Amygdala (tissue), 56 donors: ENCODE measurements around the gene HSD17B8.
"Not testable (repeated sequence)": the region's sequence is repeated elsewhere in the genome, so short reads cannot be mapped to it uniquely, and the experiment has no call there.

Source experiments
- DNase-seq, 56 donors: peaks; one replicate each; lab custom pipeline; 2025; lab: John Stamatoyannopoulos, UW

HSD17B8 gene

DNA sequence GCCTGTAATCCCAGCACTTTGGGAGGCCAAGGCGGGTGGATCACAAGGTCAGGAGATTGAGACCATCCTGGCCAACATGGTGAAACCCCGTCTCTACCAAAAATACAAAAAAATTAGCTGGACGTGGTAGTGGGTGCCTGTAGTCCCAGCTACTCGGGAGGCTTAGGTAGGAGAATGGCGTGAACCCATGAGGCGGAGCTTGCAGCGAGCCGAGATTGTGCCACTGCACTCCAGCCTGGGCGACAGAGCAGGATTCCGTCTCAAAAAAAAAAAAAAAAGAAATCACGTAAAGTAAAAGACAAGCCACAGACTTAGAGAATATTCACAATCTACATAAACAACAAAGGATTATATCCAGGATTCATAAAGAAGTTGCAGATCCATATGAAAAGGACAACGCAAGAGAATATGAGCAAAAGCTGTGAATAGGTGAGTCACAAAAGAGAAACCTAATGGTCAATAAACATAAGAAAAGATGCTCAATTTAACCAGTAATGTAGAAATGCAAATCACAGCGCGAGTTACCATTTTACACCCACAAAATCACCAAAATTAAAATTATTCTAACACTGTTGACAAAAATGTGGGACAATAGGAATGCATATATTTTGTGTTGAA lies 22.2 kb downstream of the HSD17B8 start:
- not testable (repeated sequence) for DNase-seq

DNA sequence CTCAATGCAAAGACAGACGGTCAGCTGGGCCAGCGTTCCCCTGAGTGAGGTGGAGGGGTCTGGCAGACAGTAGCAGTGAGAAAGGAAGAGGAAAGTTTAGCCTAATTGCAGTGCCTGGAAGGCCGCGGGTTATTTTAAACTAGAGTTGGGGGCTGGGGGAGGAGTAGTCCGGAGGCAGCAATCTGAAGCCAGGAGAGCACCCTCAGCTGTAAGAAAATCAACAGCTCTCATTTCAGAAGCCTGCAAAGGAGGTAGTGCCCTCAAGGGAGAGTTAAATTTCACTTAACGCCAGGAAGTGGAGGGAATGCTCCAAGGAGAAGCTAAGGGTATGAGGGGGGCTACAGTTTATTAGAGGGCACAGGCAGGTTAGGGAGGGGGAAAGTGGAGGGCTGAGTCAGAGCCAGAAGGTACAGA lies 30.8 kb downstream of the HSD17B8 start:
- no peak for DNase-seq

DNA sequence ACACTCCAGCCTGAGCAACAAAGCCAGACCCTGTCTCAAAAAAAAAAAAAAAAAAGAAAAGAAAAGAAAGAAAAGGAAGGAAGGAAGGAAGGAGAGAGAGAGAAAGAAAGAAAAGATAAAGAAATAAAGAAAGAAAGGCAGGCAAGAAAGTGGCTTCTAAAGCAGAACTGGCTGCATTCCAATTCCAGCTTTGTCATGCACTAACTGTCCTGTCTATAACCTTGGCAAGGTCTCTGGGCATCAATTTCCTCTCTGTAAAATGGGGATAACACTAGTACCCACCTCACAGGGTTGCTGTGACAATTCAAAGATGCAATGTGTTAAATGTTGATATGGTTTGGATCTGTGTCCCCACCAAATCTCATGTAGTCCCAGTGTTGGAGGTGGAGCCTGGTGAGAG lies 31.9 kb downstream of the HSD17B8 start:
- DNase-seq: no peak

DNA sequence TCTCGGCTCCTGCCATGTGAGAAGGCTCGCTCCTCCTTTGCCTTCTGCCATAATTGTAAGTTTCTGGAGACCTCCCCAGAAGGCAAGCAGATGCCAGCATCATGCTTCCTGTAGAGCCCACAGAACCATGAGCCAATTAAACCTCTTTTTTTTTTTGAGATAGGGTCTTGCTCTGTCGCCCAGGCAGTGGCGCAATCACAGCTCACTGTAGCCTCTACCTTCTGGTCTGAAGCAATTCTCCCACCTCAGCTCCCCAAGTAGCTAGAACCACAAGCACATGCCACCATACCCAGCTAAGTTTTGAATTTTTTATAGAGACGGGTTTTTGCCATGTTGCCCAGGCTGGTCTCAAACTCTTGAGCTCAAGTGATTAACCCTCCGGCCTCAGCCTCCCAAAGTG lies 32.4 kb downstream of the HSD17B8 start:
- DNase-seq: no peak

DNA sequence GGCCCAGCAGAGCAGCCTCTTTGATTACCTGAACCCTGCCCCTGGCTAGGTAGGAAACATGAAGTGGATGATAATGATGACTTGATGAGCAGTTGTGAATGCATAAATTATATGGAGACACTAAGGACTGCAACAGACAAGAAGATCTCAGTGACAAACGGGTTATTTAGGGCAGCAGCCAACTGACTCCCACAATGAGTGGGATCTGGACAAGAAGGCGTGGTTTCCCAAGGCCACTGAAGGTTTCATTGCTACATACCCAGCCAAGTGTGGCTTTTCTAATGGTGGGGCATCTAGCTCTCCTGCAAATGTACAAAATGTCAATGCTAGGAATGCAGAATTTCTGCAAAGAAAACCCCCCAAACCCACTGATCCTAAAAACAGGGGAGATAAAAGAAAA lies 33.3 kb downstream of the HSD17B8 start:
- no peak for DNase-seq

DNA sequence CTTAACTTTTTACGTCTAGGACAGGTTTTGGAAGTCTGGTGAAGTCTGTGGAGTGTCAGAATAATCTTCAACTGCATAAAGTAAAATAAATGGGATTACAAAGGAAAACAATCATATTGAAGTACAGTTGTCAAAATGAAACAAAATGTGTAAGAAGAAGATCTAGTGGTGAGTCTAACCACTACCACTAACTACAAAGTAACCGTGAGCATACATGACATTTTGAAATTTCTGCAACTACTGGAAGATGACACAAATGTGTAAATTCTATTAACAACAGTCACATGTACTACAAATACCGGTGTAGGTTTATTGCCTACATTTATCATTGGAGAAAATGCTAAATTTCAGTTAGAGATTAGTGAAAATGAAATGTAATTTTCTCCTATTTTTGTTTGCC lies 37.5 kb downstream of the HSD17B8 start:
- DNase-seq: no peak

DNA sequence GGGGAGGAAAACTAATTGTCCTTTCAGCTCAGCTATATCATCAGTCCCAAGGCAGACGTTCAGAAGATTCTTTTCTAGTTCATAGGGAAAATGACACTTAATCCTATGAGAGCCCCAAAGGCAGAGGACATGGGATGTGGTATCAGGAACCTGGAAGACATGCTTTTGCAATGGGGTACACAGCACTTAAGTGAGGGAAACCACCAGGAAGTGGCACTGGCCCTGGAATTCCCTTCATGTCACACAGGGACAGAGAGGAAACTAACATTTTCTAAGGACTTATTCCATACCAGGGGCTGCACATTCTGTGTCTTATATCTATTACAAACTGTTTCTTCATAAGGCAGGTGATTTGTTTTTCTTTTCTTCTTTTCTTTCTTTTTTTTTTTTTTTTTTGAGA lies 39.0 kb downstream of the HSD17B8 start:
- no peak for DNase-seq

DNA sequence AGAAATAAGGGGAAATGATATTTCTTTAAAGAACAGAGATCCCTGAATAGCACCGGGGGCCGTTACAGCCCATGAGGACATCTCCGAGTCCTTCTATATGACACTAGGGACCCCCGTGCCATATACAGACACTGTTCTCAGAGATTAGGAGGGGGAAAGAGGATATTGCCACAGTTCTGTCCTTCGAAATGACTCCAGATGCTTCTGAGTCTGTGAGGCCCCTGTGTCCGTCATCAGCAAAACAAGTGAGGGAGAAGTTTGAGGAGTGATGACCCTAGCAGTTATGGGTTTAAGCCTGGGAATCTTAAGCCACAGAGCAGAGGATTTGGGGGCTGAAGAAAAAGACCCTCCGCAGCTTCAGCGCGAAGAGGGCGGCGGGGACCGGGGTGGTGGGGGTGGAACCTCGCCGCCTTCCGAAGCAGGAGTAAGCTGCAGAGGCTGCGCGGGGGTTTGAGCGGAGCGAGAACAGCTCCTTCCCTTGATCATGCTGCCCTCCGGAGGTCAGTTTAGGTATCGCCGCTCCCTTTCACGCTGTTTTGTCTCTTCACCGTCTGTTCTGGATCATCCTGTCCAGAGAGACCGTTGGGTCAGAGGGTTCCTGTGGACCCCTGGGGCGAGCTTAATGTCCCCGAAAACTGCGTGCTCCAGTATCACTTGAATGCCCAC lies 43.7 kb downstream of the HSD17B8 start:
- peak; percentile 12 to 90 (median 70) for DNase-seq

DNA sequence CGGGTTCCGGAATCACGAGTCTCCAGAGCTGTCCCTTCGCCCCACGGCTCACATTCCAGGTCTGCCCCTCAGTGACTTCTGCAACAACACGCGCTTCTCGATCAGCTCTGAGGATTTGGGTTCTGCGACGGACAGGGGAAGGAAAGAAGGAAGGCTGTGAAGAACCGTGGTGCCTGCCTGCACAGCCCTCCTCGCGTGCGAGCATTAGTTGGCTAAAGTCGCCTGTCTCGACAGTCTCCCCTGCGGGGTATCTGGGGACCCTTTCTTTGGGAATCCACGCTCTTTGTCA lies 44.1 kb downstream of the HSD17B8 start:
- DNase-seq: peak in 6 of 56 donors; percentile 50 to 78 (median 62)

DNA sequence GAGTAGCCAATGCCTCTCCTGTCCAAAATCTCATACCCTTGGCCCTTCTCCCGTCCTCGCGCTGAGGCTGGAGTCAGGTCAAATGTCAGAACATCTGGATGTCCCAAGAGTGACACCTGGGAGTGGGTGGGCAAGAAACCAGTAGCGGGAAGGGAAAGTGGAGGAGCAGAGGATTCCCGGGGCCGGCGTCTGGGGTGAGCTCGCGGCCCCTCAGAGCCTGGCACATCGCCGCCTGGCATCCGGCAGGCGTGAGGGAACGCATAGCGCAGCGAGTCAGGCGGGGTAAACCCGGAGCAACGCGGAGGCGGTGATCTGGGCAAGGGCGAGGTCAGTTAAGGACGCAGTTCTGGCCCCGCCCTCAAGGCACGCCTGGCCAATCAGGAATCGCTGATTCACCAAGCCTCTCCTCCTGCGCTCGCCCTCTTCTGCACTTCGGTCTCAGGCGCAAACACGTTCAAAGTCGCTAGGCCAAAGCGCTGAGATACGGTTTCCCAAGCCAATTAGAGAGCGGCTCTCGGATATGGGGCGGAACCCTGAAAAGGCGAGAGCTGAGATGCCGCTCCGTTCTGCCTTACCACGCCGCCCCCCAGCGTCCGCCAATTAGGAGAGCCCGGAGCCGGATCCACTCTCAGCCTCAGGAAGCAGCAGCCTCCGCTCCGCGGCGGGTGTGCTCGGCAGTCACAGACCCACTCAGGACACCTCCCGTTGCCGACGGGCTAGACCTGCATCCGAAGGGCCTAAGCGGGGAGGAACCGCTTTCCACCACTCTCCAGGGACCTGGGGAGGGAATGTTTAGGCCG lies 44.7 kb downstream of the HSD17B8 start:
- DNase-seq: peak; percentile 29 to 99 (median 95)

DNA sequence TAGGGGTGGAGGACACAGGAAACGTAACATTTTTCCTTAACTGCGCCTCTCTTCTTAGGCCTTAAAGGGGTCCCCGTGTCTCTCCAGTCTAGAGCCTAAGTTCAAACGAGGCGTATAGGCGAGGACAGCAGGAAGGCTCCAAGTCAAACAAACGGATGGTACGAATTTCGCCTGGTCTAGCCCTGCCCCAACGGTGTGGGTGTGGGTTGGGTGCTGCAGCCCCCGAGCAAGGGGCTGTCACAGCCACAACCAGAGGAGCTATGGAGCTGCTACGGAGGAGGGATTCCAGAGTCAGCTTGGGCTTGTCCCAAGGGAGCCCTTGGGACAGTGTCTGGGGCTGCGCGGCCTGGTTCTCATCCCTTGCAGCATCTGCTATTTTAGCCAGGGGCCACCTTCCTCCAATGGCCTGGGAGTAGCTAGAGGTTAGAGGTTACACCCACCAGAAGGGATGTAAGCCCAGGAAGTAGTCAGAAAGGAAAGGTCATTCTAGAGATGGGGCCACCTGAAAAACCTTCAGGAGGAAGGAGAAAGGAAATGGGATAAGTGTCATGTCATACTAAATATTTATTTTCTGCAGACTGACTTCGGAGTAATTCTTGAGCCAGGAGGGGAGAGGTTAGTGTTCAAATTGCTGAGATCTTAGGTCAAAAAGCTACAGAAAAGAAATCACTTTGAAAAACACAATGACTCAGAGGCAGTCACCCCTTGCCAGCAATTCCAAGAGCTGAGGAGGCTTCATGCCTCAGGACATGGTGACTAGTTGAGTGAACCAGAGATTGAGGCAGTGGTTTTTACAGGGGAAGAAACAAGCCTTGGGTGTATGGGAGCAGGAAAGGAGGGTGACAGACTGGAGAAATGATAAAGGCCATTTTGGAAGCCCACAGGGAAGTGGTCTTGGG lies 45.5 kb downstream of the HSD17B8 start:
- peak in 3 of 56 donors; percentile 0 to 23 (median 2) for DNase-seq

DNA sequence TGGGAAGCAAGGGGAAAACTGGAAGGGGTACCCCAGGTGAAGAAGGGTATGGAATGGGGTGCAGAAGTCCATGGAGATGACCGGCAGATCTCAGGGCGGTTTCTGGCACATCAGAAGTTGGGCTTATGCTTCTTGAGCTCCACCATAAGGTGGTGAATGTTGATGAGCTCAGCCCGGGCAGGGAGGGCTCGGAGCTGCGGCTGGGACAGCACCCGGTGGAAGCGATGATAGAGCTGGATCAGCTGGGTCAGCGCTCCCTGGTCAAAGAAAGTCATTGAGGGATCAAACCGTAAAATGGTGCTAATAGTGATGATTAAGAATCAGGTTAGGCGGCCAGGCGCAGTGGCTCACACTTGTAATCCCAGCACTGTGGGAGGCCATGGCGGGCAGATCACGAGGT lies 46.3 kb downstream of the HSD17B8 start:
- DNase-seq: no peak

DNA sequence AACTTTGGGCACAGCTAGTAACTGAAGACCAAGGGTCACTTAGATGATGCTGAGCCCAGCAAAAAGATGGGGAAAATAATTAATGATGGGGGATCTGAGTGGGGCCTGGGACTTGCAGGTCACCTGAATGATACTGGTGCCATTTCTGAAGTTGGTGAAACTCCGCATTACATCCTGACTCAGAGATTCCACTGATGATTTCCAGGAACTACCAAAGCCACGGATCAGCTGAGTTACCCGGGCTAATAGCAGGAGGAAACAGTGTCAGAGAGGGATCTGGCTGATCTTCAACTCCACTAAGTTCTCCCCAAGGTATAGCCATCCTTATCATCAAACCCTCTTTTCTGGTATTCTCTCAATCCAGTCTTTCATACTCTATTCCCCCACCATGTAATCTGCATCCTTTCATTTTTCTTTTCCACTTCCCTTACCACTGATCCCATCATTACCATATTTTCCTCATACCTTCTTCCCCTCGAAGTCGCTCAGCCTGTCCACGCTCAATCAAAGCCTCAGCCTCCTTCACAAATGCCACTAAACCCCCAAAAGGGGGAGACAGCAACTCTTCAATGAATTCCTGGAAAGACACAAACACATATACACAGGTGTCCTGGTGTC lies 47.0 kb downstream of the HSD17B8 start:
- no peak for DNase-seq

DNA sequence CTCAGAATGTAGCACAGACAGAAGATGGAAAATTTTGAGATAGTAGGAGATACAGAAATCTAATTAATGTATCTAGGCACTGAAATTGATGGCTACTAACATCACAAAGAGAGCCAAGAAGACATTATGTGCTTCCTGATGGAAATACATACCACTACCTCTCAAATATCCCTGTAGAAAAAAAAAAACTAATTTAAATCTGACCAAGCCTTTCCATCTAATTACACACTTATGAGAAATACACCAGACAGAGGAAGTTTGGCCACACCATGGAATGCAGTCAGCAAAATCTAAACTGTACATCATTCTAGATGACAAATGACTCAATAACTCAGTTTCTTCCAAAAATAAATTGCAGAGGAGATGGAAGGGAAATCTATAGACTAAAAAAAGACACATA lies 48.3 kb downstream of the HSD17B8 start:
- DNase-seq: no peak

DNA sequence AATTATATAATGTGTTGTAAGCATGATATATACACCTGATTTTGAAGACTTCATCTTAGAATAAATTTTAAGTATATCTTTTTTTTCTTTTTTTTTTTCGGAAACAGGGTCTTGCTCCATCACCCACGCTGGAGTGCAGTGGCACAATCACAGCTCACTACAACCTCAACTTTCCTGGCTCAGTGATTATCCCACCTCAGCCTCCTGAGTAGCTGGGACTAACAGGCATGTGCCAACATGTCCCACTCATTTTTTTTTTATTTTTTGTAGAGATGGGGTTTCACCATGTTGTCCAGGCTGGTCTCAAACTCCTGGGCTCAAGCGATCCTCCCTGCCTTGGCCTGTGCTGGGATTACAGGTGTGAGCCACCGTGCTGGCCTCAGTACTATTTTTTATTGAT lies 50.1 kb downstream of the HSD17B8 start:
- DNase-seq: no peak
